Stromal cell of bone marrow (primary cell): ENCODE results near the gene SMPX.

Experiments
- DNase-seq: peaks from one replicate; pipeline ENCODE4 v3.0.0-alpha.2; 2012; ENCODE audit warnings: low read depth

SMPX gene

DNA sequence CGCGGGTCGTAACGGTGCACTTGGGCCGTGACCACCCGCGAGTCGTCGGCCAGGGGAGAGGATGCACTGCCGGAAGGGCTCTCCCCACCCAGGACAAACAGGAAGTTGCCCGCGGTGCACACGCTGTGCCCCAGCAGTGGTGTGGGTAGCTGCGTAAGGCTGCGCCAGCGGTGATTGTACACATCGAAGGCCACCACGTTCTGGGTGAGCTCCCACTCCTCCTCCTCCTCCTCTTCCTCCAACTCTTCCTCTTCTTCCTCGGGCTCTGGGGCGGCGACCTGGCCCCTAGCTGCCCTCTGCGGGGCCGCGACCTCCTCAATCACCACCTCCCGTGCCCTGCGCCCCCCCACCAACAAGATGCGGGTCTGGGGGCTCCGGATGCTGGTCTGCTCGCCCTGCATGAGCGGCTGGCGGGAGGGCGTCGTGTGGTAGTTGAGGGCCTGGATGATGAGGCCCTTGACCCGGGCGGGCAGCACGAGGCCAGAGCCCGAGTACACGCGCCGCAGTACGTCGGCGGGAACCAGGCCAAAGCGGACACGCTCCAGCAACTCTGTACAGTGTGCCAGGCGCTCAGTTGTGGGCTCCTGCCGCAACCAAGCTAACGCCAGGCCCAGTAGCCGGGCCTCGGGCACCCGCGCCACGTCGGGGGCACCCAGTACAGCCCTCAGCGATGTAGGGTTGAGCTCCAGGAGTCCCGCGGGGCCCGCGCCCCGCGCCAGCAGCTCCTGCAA is 101.2 kb downstream of the SMPX start:
- no peak for DNase-seq
